Thymus (tissue), 11 donors: ENCODE results near the gene MAPK12. TPM values are rescaled to one million over a fixed set of nuclear protein-coding genes. Genes with fewer than 3 reads are reported as not detected.
A peak's percentile ranks its signal among the peaks of the same experiment; 100 is the strongest.
"Not testable (repeated sequence)": the region's sequence is repeated elsewhere in the genome, so short reads cannot be mapped to it uniquely, and the experiment has no call there.

Experiments used
- DNase-seq, 9 donors: peaks; one replicate each; pipeline ENCODE4 v3.0.0-alpha.2; 2013; ENCODE audit warnings: low spot score in 9 of 9, low read depth in 6 of 9, missing footprints in 1 of 9
- H3K27ac ChIP-seq, 2 donors: one replicate each; pipeline ENCODE4 v1.5.1; 2013; ENCODE audit warnings: control low read depth in 1 of 2, low read depth in 1 of 2, low read length in 1 of 2, mild to moderate bottlenecking in 1 of 2, moderate library complexity in 1 of 2
- H3K27me3 ChIP-seq, 2 donors: one replicate each; pipeline ENCODE4 v1.5.1; 2013; ENCODE audit warnings: low read length in 1 of 2; ENCODE audit not compliant: control insufficient read depth in 2 of 2, insufficient read depth in 1 of 2
- H3K36me3 ChIP-seq, 2 donors: one replicate each; pipeline ENCODE4 v1.5.1; 2013; ENCODE audit warnings: low read length in 1 of 2, mild to moderate bottlenecking in 1 of 2, moderate library complexity in 1 of 2; ENCODE audit not compliant: control insufficient read depth in 2 of 2, insufficient read depth in 2 of 2
- H3K4me1 ChIP-seq, 2 donors: one replicate each; pipeline ENCODE4 v1.5.1; 2013; ENCODE audit warnings: low read length in 2 of 2; ENCODE audit not compliant: control insufficient read depth in 2 of 2, insufficient read depth in 2 of 2
- H3K4me3 ChIP-seq, 2 donors: one replicate each; pipeline ENCODE4 v1.5.1; 2013; ENCODE audit warnings: low read length in 2 of 2, control low read depth in 1 of 2, mild to moderate bottlenecking in 1 of 2
- H3K9me3 ChIP-seq, 2 donors: one replicate each; pipeline ENCODE4 v1.5.1; 2013; ENCODE audit warnings: low read length in 1 of 2, mild to moderate bottlenecking in 1 of 2; ENCODE audit not compliant: control insufficient read depth in 2 of 2, insufficient read depth in 1 of 2
- WGBS: extraction: QIAGEN DNeasy Blood & Tissue Kit; methylation state at CpG from one replicate; pipeline ENCODE4 v1.1.7; 2013; 5-methylcytosine and 5-hydroxymethylcytosine counted together
- polyA plus RNA-seq: library from polyadenylated mRNA; stranded (reverse); fragments of 200-250 nt; gene quantifications from one replicate; pipeline ENCODE4 v1.2.3, GENCODE V29; 2013
- total RNA-seq: library from RNA; stranded (reverse); fragments of 120-200 nt; gene quantifications from one replicate; pipeline ENCODE4 v1.2.4, GENCODE V29; 2013
- donor health status: healthy.

MAPK12 gene
- total and polyA plus RNA-seq, 2 donors, result 2.2 to 8.2 TPM

GRCh38 chr22:50278461-50278860 is 17.0 kb upstream of the MAPK12 start:
- WGBS, result 97% methylated on average over 21 of the region's 21 CpGs
- H3K27ac ChIP-seq, result no peak overlapping the region

GRCh38 chr22:50277761-50278160 is 16.3 kb upstream of the MAPK12 start:
- no peaks in the 10 kb centered on the region for H3K4me1 ChIP-seq
- peaks cover 3 to 9% of the 10 kb centered on the region in 2 donors for H3K27me3 ChIP-seq
- H3K9me3 ChIP-seq, result peaks cover 1 to 9% of the 10 kb centered on the region in 2 donors
- no peak for DNase-seq
- WGBS, result 96% methylated on average over 25 of the region's 25 CpGs
- no peaks in the 10 kb centered on the region for H3K36me3 ChIP-seq
- no peak overlapping the region for H3K4me3 ChIP-seq
- no peak overlapping the region for H3K27ac ChIP-seq

More at GRCh38 chr22:50278461-50278860, 17.0 kb upstream of the MAPK12 start:
- peaks cover 0 to 6% of the 10 kb centered on the region in 2 donors for H3K27me3 ChIP-seq
- DNase-seq, result no peak
- no peak overlapping the region for H3K4me3 ChIP-seq
- H3K9me3 ChIP-seq, result peaks cover 1 to 9% of the 10 kb centered on the region in 2 donors
- H3K36me3 ChIP-seq, result no peaks in the 10 kb centered on the region
- H3K4me1 ChIP-seq, result no peaks in the 10 kb centered on the region

- Histone ChIP-seq H3K9me3 (peaks cover 1 to 9% of the 10 kb centered on the region in 2 donors), H3K27me3 (peaks cover 19 to 26% of the 10 kb centered on the region in 2 donors), H3K4me3 (no peak overlapping the region), H3K27ac (no peak overlapping the region), H3K36me3 (no peaks in the 10 kb centered on the region), H3K4me1 (peaks cover 5 to 7% of the 10 kb centered on the region in 2 donors)
- DNase-seq, result peak in 1 of 9 donors; percentile 22
- WGBS, result 80% methylated on average over 25 of the region's 25 CpGs
Observed at GRCh38 chr22:50276143-50276542, 14.7 kb upstream of the MAPK12 start.

GRCh38 chr22:50275181-50276055 is 13.9 kb upstream of the MAPK12 start:
- H3K27ac ChIP-seq, result no peak overlapping the region
- no peak overlapping the region for H3K4me3 ChIP-seq
- peaks cover 1 to 14% of the 10 kb centered on the region in 2 donors for H3K9me3 ChIP-seq
- peaks cover 6 to 14% of the 10 kb centered on the region in 2 donors for H3K4me1 ChIP-seq
- peaks cover 26 to 33% of the 10 kb centered on the region in 2 donors for H3K27me3 ChIP-seq
- no peaks in the 10 kb centered on the region for H3K36me3 ChIP-seq
- WGBS, result 97% methylated on average over 43 of the region's 43 CpGs
- DNase-seq, result no peak

GRCh38 chr22:50274771-50275170 is 13.3 kb upstream of the MAPK12 start:
- peaks cover 6 to 17% of the 10 kb centered on the region in 2 donors for H3K4me1 ChIP-seq

GRCh38 chr22:50274311-50274710 is 12.8 kb upstream of the MAPK12 start:
- H3K9me3 ChIP-seq, result peaks cover 1 to 14% of the 10 kb centered on the region in 2 donors
- peak in 2 of 9 donors; percentile 41 to 55 for DNase-seq
- peaks cover 37 to 43% of the 10 kb centered on the region in 2 donors for H3K27me3 ChIP-seq
- no peak overlapping the region for H3K4me3 ChIP-seq
- H3K27ac ChIP-seq, result no peak overlapping the region
- H3K4me1 ChIP-seq, result peaks cover 6 to 22% of the 10 kb centered on the region in 2 donors
- no peaks in the 10 kb centered on the region for H3K36me3 ChIP-seq
- WGBS, result 47% methylated on average over 7 of the region's 7 CpGs

More at GRCh38 chr22:50274771-50275170, 13.3 kb upstream of the MAPK12 start:
- no peak for DNase-seq
- H3K27me3 ChIP-seq, result peaks cover 32 to 38% of the 10 kb centered on the region in 2 donors
- WGBS, result 81% methylated on average over 7 of the region's 7 CpGs
- H3K4me3 ChIP-seq, result no peak overlapping the region
- H3K9me3 ChIP-seq, result peaks cover 1 to 14% of the 10 kb centered on the region in 2 donors
- no peaks in the 10 kb centered on the region for H3K36me3 ChIP-seq
- H3K27ac ChIP-seq, result no peak overlapping the region

GRCh38 chr22:50273781-50274180 is 12.3 kb upstream of the MAPK12 start:
- peaks cover 1 to 14% of the 10 kb centered on the region in 2 donors for H3K9me3 ChIP-seq
- H3K4me1 ChIP-seq, result peaks cover 6 to 22% of the 10 kb centered on the region in 2 donors
- WGBS, result 93% methylated on average over 10 of the region's 10 CpGs
- peaks cover 42 to 48% of the 10 kb centered on the region in 2 donors for H3K27me3 ChIP-seq
- not testable (repeated sequence) for DNase-seq, H3K36me3 ChIP-seq, H3K4me3 ChIP-seq, H3K27ac ChIP-seq

GRCh38 chr22:50273352-50273751 is 11.9 kb upstream of the MAPK12 start:
- H3K4me3 ChIP-seq, H3K27ac ChIP-seq, H3K36me3 ChIP-seq, DNase-seq: not testable (repeated sequence)
- H3K9me3 ChIP-seq, result peaks cover 1 to 14% of the 10 kb centered on the region in 2 donors
- H3K4me1 ChIP-seq, result peaks cover 6 to 22% of the 10 kb centered on the region in 2 donors
- peaks cover 46 to 52% of the 10 kb centered on the region in 2 donors for H3K27me3 ChIP-seq
- 90% methylated on average over 11 of the region's 11 CpGs for WGBS
